Measurements from ENCODE around the gene HS6ST1. TPM values are rescaled to one million over a fixed set of nuclear protein-coding genes. Genes with fewer than 3 reads are reported as not detected.

The HS6ST1 gene
- polyA plus RNA-seq, 1 experiment, result 22.4 TPM

DNA sequence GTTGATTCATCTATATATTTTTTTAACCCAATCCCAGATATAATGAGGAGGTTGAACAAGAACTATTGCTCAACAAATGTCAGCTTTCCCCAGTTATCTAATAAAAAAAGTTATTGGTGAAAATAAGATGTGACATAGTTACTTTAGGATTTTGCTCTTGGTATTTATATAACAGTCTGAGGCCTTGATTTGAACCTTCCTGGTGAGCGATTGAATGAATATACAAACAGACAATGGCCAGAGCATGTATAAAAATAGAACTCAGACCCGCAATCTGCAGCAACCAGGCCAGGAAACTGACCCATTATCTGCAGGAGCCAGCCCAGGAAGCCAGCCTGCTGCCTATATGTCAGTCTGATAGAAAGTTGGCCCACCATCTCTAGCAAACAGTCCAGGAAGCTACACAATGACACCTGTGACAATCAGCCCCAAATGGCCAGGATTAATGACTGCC is 81.6 kb downstream of the HS6ST1 start:
- POLR2A ChIA-PET, result interaction anchor here (1.1 to 1.7 kb wide), 2 partner anchors 58 to 69 kb away, joined by 3 to 6 read pairs; no protein-coding TSS in a partner anchor
- peak overlapping the region; percentile 71 for H3K27ac ChIP-seq (ENCODE audit: low read depth, low read length)

DNA sequence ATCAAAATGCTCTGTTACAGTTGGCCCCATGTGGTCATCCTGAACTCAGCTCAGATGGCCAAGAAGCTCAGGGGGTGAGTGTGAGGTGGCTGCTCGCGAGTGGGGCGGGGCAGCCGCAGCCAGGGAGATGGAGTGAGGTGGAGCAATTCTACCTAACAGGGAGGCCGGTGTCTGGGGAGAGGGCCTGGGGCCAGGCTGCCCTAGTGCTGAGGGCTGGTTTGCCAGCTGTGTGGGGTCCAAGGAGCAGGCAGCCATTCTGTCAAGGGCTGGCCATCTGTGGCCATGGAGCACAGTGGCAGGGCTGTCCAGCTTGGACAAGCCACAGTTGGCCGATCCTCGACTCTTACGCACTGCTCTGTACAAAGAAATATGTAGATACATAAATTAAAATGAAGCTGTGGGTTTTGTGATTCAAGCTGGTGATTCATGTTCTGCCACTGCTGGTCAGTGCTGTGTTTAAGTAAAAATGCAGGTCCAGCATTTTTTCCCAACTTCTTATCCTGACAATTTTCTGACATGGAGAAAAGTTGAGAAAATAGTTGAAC is 82.1 kb downstream of the HS6ST1 start:
- CTCF ChIA-PET, result interaction anchor here (0.6 to 2.1 kb wide), 2 partner anchors 54 to 57 kb away, joined by 4 to 9 read pairs; no protein-coding TSS in a partner anchor
- Histone ChIP-seq H3K27me3 (ENCODE audit: control insufficient read depth, insufficient read depth, low read length) (no peaks in the 10 kb centered on the region), H3K4me3 (ENCODE audit: low read depth, low read length) (no peak overlapping the region), H3K9me3 (ENCODE audit: control insufficient read depth, insufficient read depth, low read length) (no peaks in the 10 kb centered on the region; the same call in 1 of the 2 replicates), H3K27ac (ENCODE audit: low read depth, low read length) (peak overlapping the region; percentile 94)
- POLR2A ChIA-PET, result interaction anchor here (0.7 to 1.7 kb wide), 4 partner anchors 57 to 70 kb away, joined by 3 to 6 read pairs (median 3); no protein-coding TSS in a partner anchor
- peak; percentile 59 for DNase-seq (ENCODE audit: low read depth, low spot score)
- TF ChIP-seq, protein P1, sequence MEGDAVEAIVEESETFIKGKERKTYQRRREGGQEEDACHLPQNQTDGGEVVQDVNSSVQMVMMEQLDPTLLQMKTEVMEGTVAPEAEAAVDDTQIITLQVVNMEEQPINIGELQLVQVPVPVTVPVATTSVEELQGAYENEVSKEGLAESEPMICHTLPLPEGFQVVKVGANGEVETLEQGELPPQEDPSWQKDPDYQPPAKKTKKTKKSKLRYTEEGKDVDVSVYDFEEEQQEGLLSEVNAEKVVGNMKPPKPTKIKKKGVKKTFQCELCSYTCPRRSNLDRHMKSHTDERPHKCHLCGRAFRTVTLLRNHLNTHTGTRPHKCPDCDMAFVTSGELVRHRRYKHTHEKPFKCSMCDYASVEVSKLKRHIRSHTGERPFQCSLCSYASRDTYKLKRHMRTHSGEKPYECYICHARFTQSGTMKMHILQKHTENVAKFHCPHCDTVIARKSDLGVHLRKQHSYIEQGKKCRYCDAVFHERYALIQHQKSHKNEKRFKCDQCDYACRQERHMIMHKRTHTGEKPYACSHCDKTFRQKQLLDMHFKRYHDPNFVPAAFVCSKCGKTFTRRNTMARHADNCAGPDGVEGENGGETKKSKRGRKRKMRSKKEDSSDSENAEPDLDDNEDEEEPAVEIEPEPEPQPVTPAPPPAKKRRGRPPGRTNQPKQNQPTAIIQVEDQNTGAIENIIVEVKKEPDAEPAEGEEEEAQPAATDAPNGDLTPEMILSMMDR (IDR thresholded peaks at IDR 0.05; ENCODE audit: low read depth, low read length), result no peak

More for the DNA sequence above, 81.6 kb downstream of the HS6ST1 start:
- no peak for DNase-seq (ENCODE audit: low read depth, low spot score)
- Histone ChIP-seq H3K27me3 (ENCODE audit: control insufficient read depth, insufficient read depth, low read length) (peaks cover 2% of the 10 kb centered on the region), H3K9me3 (ENCODE audit: control insufficient read depth, insufficient read depth, low read length) (no peaks in the 10 kb centered on the region; the same call in 1 of the 2 replicates), H3K4me3 (ENCODE audit: low read depth, low read length) (no peak overlapping the region)
- CTCF ChIA-PET, result interaction anchor here (0.6 to 2.1 kb wide), 2 partner anchors 55 to 58 kb away, joined by 4 to 9 read pairs; no protein-coding TSS in a partner anchor
- TF ChIP-seq, protein P1 (IDR thresholded peaks at IDR 0.05; ENCODE audit: low read depth, low read length), result no peak

DNA sequence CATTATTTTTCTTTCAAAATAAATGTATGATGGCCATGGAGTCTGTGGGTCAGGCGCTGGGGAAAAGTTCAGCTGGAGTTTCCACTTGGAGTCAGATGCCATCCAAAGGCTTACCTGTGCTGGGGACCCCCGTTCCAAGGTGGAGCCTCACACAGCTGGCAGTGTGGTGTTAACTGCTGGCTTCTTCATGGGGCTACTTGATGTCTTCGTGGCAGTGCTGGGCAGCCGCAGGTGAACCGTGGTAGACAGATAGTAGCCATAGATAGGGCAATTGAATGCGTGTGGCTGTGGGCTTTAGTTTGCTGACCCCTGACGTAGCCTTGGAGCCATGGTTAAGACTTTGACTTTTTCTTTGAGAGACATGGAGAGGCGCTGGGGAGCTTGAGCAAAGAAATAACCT is 83.1 kb downstream of the HS6ST1 start:
- no peak overlapping the region for H3K4me3 ChIP-seq (ENCODE audit: low read depth, low read length)
- ChIA-PET POLR2A (no interaction called here), CTCF (interaction anchor here (2.1 kb wide), 1 partner anchor 56 kb away, joined by 9 read pairs; no protein-coding TSS in a partner anchor)
- no peaks in the 10 kb centered on the region; the same call in 1 of the 2 replicates for H3K9me3 ChIP-seq (ENCODE audit: control insufficient read depth, insufficient read depth, low read length)
- H3K27me3 ChIP-seq (ENCODE audit: control insufficient read depth, insufficient read depth, low read length), result no peaks in the 10 kb centered on the region
- TF ChIP-seq, protein P1 (IDR thresholded peaks at IDR 0.05; ENCODE audit: low read depth, low read length), result no peak
- H3K27ac ChIP-seq (ENCODE audit: low read depth, low read length), result no peak overlapping the region
- DNase-seq (ENCODE audit: low read depth, low spot score), result no peak

DNA sequence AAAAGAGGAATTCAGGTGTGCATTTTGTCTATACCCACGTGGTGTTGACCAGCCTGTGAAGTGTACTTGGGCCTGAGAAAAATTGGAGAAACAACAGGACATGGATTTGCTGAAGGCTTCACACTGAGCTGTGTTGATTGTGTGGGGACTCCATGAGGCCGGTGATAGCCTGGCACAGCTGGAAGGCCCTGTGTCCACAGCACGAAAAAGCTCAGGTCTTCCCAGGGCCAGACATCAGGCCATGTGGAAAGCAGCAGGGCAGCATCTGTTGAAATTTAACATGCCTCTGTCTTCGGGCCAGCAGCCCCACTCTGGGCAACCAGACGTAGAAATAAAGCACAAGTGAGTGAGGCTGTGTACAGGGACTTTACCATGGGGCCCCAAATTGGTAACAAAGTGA is 84.1 kb downstream of the HS6ST1 start:
- TF ChIP-seq, protein P1 (IDR thresholded peaks at IDR 0.05; ENCODE audit: low read depth, low read length), result no peak
- Histone ChIP-seq H3K9me3 (ENCODE audit: control insufficient read depth, insufficient read depth, low read length) (no peaks in the 10 kb centered on the region; the same call in 1 of the 2 replicates), H3K4me3 (ENCODE audit: low read depth, low read length) (no peak overlapping the region), H3K27me3 (ENCODE audit: control insufficient read depth, insufficient read depth, low read length) (no peaks in the 10 kb centered on the region), H3K27ac (ENCODE audit: low read depth, low read length) (no peak overlapping the region)
- no peak for DNase-seq (ENCODE audit: low read depth, low spot score)
- ChIA-PET POLR2A (no interaction called here), CTCF (interaction anchor here (0.7 to 2.6 kb wide), 15 partner anchors 8 to 351 kb away, joined by 3 to 11 read pairs (median 5); no protein-coding TSS in a partner anchor)

DNA sequence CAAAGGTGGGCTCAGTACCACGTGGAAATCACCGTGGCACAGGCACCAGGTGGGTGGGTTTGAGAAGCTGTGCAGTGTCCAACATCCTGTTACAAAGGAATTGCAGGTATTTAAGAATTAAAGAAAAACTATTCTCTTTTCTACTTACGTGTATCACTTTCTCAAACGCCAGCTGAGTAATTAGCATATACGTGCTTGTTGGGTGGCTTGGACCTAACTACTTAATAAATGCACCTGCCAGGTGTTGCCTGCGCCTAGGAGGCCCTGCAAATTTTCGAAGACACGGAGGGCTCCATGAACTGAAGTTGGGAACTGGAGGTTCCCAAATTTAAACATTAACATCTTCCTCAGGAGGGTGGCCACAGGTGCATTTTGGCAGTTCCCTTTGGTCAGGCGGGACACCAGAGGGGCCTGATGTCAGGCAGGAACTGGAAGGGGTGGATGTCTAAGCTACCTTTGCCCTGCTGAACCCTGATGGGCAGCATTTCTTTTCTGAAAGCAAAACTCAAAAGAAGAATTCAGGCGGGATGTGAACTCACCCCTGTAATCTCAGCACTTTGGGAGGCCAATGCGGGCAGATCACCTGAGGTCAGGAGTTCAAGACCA is 84.8 kb downstream of the HS6ST1 start:
- no peak for DNase-seq (ENCODE audit: low read depth, low spot score)

More for the DNA sequence above, 84.8 kb downstream of the HS6ST1 start:
- Histone ChIP-seq H3K27me3 (ENCODE audit: control insufficient read depth, insufficient read depth, low read length) (no peaks in the 10 kb centered on the region), H3K27ac (ENCODE audit: low read depth, low read length) (no peak overlapping the region), H3K4me3 (ENCODE audit: low read depth, low read length) (no peak overlapping the region; the same call in 1 of the 2 replicates), H3K9me3 (ENCODE audit: control insufficient read depth, insufficient read depth, low read length) (no peaks in the 10 kb centered on the region; the same call in 1 of the 2 replicates)
- ChIA-PET CTCF (interaction anchor here (0.5 to 2.6 kb wide), 22 partner anchors 8 to 352 kb away, joined by 3 to 11 read pairs (median 4); no protein-coding TSS in a partner anchor), POLR2A (no interaction called here)
- TF ChIP-seq, protein P1 (IDR thresholded peaks at IDR 0.05; ENCODE audit: low read depth, low read length), result no peak
